IMR-90 (cell line): Measurements from ENCODE around the gene GDF10. TPM values are rescaled to one million over a fixed set of nuclear protein-coding genes. Genes with fewer than 3 reads are reported as not detected.

Source experiments
- ATAC-seq: fragments of 200-7000 bp; cut with Tn5 transposase; 2 replicates; pipeline ENCODE4 v1.9.1; 2020; ENCODE audit warnings: low read depth, mild to moderate bottlenecking, moderate library complexity
- BruUV-seq: library from RNA; stranded (reverse); fragments of 400-500 nt; replicated peaks from 2 replicates; lab custom pipeline; 2021; lab: Mats Ljungman, UMichigan
- CTCF ChIA-PET: fragments of 300-600 bp; formaldehyde crosslinking; extraction: SDS; loops from one replicate; lab custom pipeline; 2021; ENCODE audit warnings: antibody characterized with exemption; lab: Yijun Ruan, JAX
- POLR2A ChIA-PET: fragments of 300-600 bp; sonication (Branson Sonifier 250); formaldehyde crosslinking; loops from one replicate; lab custom pipeline; 2022; ENCODE audit warnings: antibody characterized with exemption; ENCODE audit not compliant: unreplicated experiment; lab: Charles Lee
- DNase-seq: peaks from one replicate; pipeline ENCODE4 v3.0.0; 2013
- H2AFZ ChIP-seq: replicated peaks from 2 replicates; pipeline ENCODE3; 2013; ENCODE audit warnings: low read length, mild to moderate bottlenecking; ENCODE audit not compliant: poor library complexity
- H2AK5ac ChIP-seq: 2 replicates; pipeline ENCODE4 v1.6.1; 2013; ENCODE audit warnings: low read depth, low read length, inconsistent platforms
- H2AK9ac ChIP-seq: replicated peaks from 2 replicates; pipeline ENCODE3; 2013; ENCODE audit warnings: mild to moderate bottlenecking, low read depth, low read length, moderate library complexity; ENCODE audit not compliant: poor library complexity
- H2BK120ac ChIP-seq: 2 replicates; pipeline ENCODE4 v1.6.1; 2013; ENCODE audit warnings: low read depth, low read length, inconsistent platforms
- H2BK15ac ChIP-seq: 3 replicates; pipeline ENCODE4 v1.6.1; 2013; ENCODE audit warnings: low read depth, low read length, inconsistent platforms
- H2BK20ac ChIP-seq: 2 replicates; pipeline ENCODE4 v1.6.1; 2013; ENCODE audit warnings: low read depth, mild to moderate bottlenecking, inconsistent platforms, low read length, moderate library complexity
- H2BK5ac ChIP-seq: 2 replicates; pipeline ENCODE4 v1.6.1; 2013; ENCODE audit warnings: mild to moderate bottlenecking, low read depth, low read length, inconsistent platforms; ENCODE audit not compliant: poor library complexity, severe bottlenecking
- H3K14ac ChIP-seq: replicated peaks from 2 replicates; pipeline ENCODE4 v1.6.1; 2013; ENCODE audit warnings: low read depth, low read length, inconsistent platforms
- H3K18ac ChIP-seq: 2 replicates; pipeline ENCODE4 v1.6.1; 2013; ENCODE audit warnings: low read depth, low read length, control low read depth
- H3K23ac ChIP-seq: 2 replicates; pipeline ENCODE4 v1.6.1; 2013; ENCODE audit warnings: low read depth, low read length, inconsistent platforms
- H3K27ac ChIP-seq: 2 replicates; pipeline ENCODE4 v1.5.1; 2013; ENCODE audit warnings: mild to moderate bottlenecking, control low read depth, low read length; ENCODE audit not compliant: insufficient read depth
- H3K27me3 ChIP-seq: 2 replicates; pipeline ENCODE4 v1.6.1; 2013; ENCODE audit warnings: low read length; ENCODE audit not compliant: control insufficient read depth, insufficient read depth
- H3K36me3 ChIP-seq: 2 replicates; pipeline ENCODE4 v1.6.1; 2013; ENCODE audit warnings: low read length, mixed read lengths; ENCODE audit not compliant: control insufficient read depth, insufficient read depth
- H3K4ac ChIP-seq: 2 replicates; pipeline ENCODE4 v1.6.1; 2013; ENCODE audit warnings: low read depth, low read length, inconsistent platforms
- H3K4me1 ChIP-seq: 2 replicates; pipeline ENCODE4 v1.6.1; 2013; ENCODE audit warnings: low read length, mixed read lengths; ENCODE audit not compliant: control insufficient read depth, insufficient read depth
- H3K4me2 ChIP-seq: 2 replicates; pipeline ENCODE4 v1.6.1; 2013; ENCODE audit warnings: low read depth, mild to moderate bottlenecking, control low read depth, low read length, moderate library complexity
- H3K4me3 ChIP-seq: 2 replicates; pipeline ENCODE4 v1.5.1; 2013; ENCODE audit warnings: low read depth, mild to moderate bottlenecking, control low read depth, low read length, moderate library complexity; ENCODE audit not compliant: insufficient read depth
- H3K56ac ChIP-seq: 2 replicates; pipeline ENCODE4 v1.6.1; 2013; ENCODE audit warnings: low read length, inconsistent platforms; ENCODE audit not compliant: insufficient read depth; ENCODE audit errors: extremely low read depth
- H3K79me1 ChIP-seq, 2 experiments: 2 replicates each; pipeline ENCODE4 v1.6.1; 2013; ENCODE audit warnings: low read length in 2 of 2, inconsistent platforms in 1 of 2, low read depth in 1 of 2
- H3K9ac ChIP-seq: 2 replicates; pipeline ENCODE4 v1.6.1; 2013; ENCODE audit warnings: low read depth, low read length, control low read depth
- H3K9me1 ChIP-seq: 2 replicates; pipeline ENCODE4 v1.6.1; 2013; ENCODE audit warnings: low read length, inconsistent platforms; ENCODE audit not compliant: insufficient read depth
- H3K9me3 ChIP-seq: 2 replicates; pipeline ENCODE4 v1.6.1; 2013; ENCODE audit warnings: low read length; ENCODE audit not compliant: control insufficient read depth, insufficient read depth
- H4K20me1 ChIP-seq: 2 replicates; pipeline ENCODE4 v1.6.1; 2013; ENCODE audit warnings: low read length, inconsistent platforms; ENCODE audit not compliant: insufficient read depth
- H4K5ac ChIP-seq: 2 replicates; pipeline ENCODE4 v1.6.1; 2013; ENCODE audit warnings: mild to moderate bottlenecking, low read depth, low read length, control low read depth
- H4K8ac ChIP-seq, 2 experiments: 2 replicates each; pipeline ENCODE4 v1.6.1; 2013; ENCODE audit warnings: low read depth in 2 of 2, low read length in 2 of 2, control low read depth in 1 of 2, inconsistent platforms in 1 of 2
- H4K91ac ChIP-seq: 2 replicates; pipeline ENCODE4 v1.6.1; 2013; ENCODE audit warnings: low read depth, low read length, inconsistent platforms; ENCODE audit not compliant: insufficient read depth
- BHLHE40 ChIP-seq: fragments of 150-350 bp; IDR thresholded peaks from 2 replicates; pipeline ENCODE4 v1.6.1; 2016; ENCODE audit warnings: mild to moderate bottlenecking, low read depth, low read length
- CEBPB ChIP-seq: IDR thresholded peaks from 2 replicates; pipeline ENCODE4 v1.6.1; 2012; ENCODE audit warnings: low read depth, low read length, improper control_type of control experiment
- CHD1 ChIP-seq: IDR thresholded peaks from 2 replicates; pipeline ENCODE4 v1.6.1; 2012; ENCODE audit warnings: low read depth, low read length, improper control_type of control experiment
- CTCF ChIP-seq: conservative IDR thresholded peaks from 2 replicates; pipeline ENCODE4 v1.5.1; 2012; ENCODE audit warnings: mild to moderate bottlenecking, low read depth, low read length, improper control_type of control experiment
- FOS ChIP-seq: fragments of 150-350 bp; IDR thresholded peaks from 2 replicates; pipeline ENCODE4 v1.6.1; 2016; ENCODE audit warnings: low read depth, low read length
- MAFK ChIP-seq: IDR thresholded peaks from 2 replicates; pipeline ENCODE4 v1.6.1; 2012; ENCODE audit warnings: low read depth, low read length, improper control_type of control experiment
- MAZ ChIP-seq: IDR thresholded peaks from 2 replicates; pipeline ENCODE4 v1.6.1; 2012; ENCODE audit warnings: low read depth, mild to moderate bottlenecking, low read length, improper control_type of control experiment, moderate library complexity, borderline replicate concordance
- MXI1 ChIP-seq: IDR thresholded peaks from 2 replicates; pipeline ENCODE4 v1.6.1; 2012; ENCODE audit warnings: low read depth, mild to moderate bottlenecking, low read length, moderate library complexity, borderline replicate concordance
- NFE2L2 ChIP-seq: fragments of 150-350 bp; IDR thresholded peaks from 2 replicates; pipeline ENCODE4 v1.6.1; 2016; ENCODE audit warnings: low read depth, mild to moderate bottlenecking, low read length
- POLR2A ChIP-seq: IDR thresholded peaks from 2 replicates; pipeline ENCODE4 v1.6.1; 2012; ENCODE audit warnings: mild to moderate bottlenecking, low read depth, low read length
- RAD21 ChIP-seq: IDR thresholded peaks from 2 replicates; pipeline ENCODE4 v1.6.1; 2012; ENCODE audit warnings: low read length, improper control_type of control experiment
- RCOR1 ChIP-seq: IDR thresholded peaks from 2 replicates; pipeline ENCODE4 v1.6.1; 2012; ENCODE audit warnings: mild to moderate bottlenecking, low read length, improper control_type of control experiment; ENCODE audit not compliant: insufficient replicate concordance
- RFX5 ChIP-seq: IDR thresholded peaks from 2 replicates; pipeline ENCODE4 v1.8.0; 2012; ENCODE audit warnings: low read depth, mild to moderate bottlenecking, low read length, moderate library complexity
- SMC3 ChIP-seq: fragments of 150-350 bp; IDR thresholded peaks from 2 replicates; pipeline ENCODE4 v1.6.1; 2016; ENCODE audit warnings: low read depth, mild to moderate bottlenecking, antibody characterized with exemption, low read length, moderate library complexity
- WGBS, 2 experiments: methylation state at CpG; one replicate each; pipeline versions ENCODE4 v1.1.5 to v1.1.7; 2013; ENCODE audit warnings: missing lambda C conversion rate in 2 of 2; ENCODE audit not compliant: insufficient read length in 1 of 2; ENCODE audit errors: extremely low coverage in 2 of 2; 5-methylcytosine and 5-hydroxymethylcytosine counted together
- dilution Hi-C: fragments of 300-500 bp; cut with HindIII; formaldehyde crosslinking; loops from one replicate; pipeline ENCODE4 v1.14.3; 2018; ENCODE audit warnings: low sequenced_read_pairs; ENCODE audit not compliant: unreplicated experiment
- in situ Hi-C: fragments of 300-500 bp; cut with MboI; formaldehyde crosslinking; loops from 3 replicates; pipeline ENCODE4 v1.14.3; 2019; ENCODE audit warnings: low sequenced_read_pairs, inconsistent platforms, mixed read lengths
- intact Hi-C: fragments of 100-400 bp; cut with micrococcal nuclease; formaldehyde crosslinking; loops from 2 replicates; pipeline ENCODE4 v1.10.0; 2022
- polyA plus RNA-seq, 3 experiments: library from polyadenylated mRNA; depleted of rRNA; stranded (reverse); fragments of >200 nt; gene quantifications; 2 replicates each; pipeline ENCODE4 v1.2.3, GENCODE V29; 2012; ENCODE audit warnings: low replicate concordance in 1 of 3
- total RNA-seq: library from RNA; depleted of rRNA; stranded (reverse); fragments of >200 nt; gene quantifications from 2 replicates; pipeline ENCODE4 v1.2.3, GENCODE V29; 2012
- TF ChIP-seq, protein P1 (sequence below): fragments of 150-350 bp; IDR thresholded peaks from 2 replicates; pipeline ENCODE4 v1.6.1; 2016; ENCODE audit warnings: low read depth, mild to moderate bottlenecking, low read length, moderate library complexity, borderline replicate concordance
- TF ChIP-seq, protein P2 (sequence below): fragments of 150-350 bp; IDR thresholded peaks from 2 replicates; pipeline ENCODE4 v1.6.1; 2017; ENCODE audit warnings: mild to moderate bottlenecking, antibody characterized with exemption, low read length, low read depth

Gene GDF10
- total and polyA plus RNA-seq, 2 of the 4 experiments (the other 2 are of a cell fraction) = 0.34 TPM; not detected in 1

GRCh38 chr10:47322300-47323061, 22.5 kb downstream of the GDF10 start, which contains the start of gene GDF2:
TSS of gene GDF2 (plus strand) at chr10:47322454. CDS start at chr10:47322669, 215 bp downstream.
- 52% methylated on average over 24 of the region's 35 CpGs; no CpG with 5 or more reads in 1 of the 2 experiments for WGBS, 2 experiments
- CTCF ChIA-PET = no interaction called here
- dilution Hi-C loops = no loop called here

More at GRCh38 chr10:47322300-47323061, 22.5 kb downstream of the GDF10 start, which contains the start of gene GDF2:
- H2BK20ac ChIP-seq = no peak within 1 kb of the TSS
- ATAC-seq (no peak; the same call in none of the 2 replicates), DNase-seq (no peak)
- POLR2A ChIA-PET = no interaction called here
- H3K18ac ChIP-seq = no peak within 1 kb of the TSS
- no peak within 1 kb of the TSS for H3K23ac ChIP-seq
- H3K4ac ChIP-seq = no peak within 1 kb of the TSS
- H3K4me3 ChIP-seq = no peak within 1 kb of the TSS
- H2BK15ac ChIP-seq = no peak within 1 kb of the TSS; the same call in 2 of the 3 replicates
- TF ChIP-seq MAFK (no peak), FOS (no peak), POLR2A (no peak), CEBPB (no peak), NFE2L2 (no peak), RCOR1 (no peak), CTCF (no peak), RFX5 (no peak), MAZ (no peak), SMC3 (no peak), BHLHE40 (no peak), MXI1 (no peak), RAD21 (no peak), CHD1 (no peak)
- TF ChIP-seq, protein P1, sequence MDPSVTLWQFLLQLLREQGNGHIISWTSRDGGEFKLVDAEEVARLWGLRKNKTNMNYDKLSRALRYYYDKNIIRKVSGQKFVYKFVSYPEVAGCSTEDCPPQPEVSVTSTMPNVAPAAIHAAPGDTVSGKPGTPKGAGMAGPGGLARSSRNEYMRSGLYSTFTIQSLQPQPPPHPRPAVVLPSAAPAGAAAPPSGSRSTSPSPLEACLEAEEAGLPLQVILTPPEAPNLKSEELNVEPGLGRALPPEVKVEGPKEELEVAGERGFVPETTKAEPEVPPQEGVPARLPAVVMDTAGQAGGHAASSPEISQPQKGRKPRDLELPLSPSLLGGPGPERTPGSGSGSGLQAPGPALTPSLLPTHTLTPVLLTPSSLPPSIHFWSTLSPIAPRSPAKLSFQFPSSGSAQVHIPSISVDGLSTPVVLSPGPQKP = no peak
- TF ChIP-seq, protein P2, sequence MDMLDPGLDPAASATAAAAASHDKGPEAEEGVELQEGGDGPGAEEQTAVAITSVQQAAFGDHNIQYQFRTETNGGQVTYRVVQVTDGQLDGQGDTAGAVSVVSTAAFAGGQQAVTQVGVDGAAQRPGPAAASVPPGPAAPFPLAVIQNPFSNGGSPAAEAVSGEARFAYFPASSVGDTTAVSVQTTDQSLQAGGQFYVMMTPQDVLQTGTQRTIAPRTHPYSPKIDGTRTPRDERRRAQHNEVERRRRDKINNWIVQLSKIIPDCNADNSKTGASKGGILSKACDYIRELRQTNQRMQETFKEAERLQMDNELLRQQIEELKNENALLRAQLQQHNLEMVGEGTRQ = no peak
- no peak within 1 kb of the TSS for H2AK5ac ChIP-seq
- intact Hi-C loops = no loop called here
- no peak within 1 kb of the TSS for H4K91ac ChIP-seq
- BruUV-seq = no TSS peak
- H4K20me1 ChIP-seq = no peaks in the 10 kb centered on the region
- H3K9ac ChIP-seq = no peak within 1 kb of the TSS
- H2AFZ ChIP-seq = no peak within 1 kb of the TSS
- peaks cover 45% of the 10 kb centered on the region for H3K27me3 ChIP-seq
- H3K14ac ChIP-seq = no peak within 1 kb of the TSS
- H4K5ac ChIP-seq = no peak within 1 kb of the TSS
- no peaks in the 10 kb centered on the region for H3K4me1 ChIP-seq
- H2BK5ac ChIP-seq = no peak within 1 kb of the TSS
- H3K4me2 ChIP-seq = no peak within 1 kb of the TSS
- H3K9me1 ChIP-seq = no peaks in the 10 kb centered on the region
- no peak within 1 kb of the TSS for H2AK9ac ChIP-seq
- no peaks in the 10 kb centered on the region for H3K9me3 ChIP-seq
- no peak within 1 kb of the TSS for H3K56ac ChIP-seq
- H3K79me1 ChIP-seq = no peaks in the 10 kb centered on the region
- no peak within 1 kb of the TSS for H4K8ac ChIP-seq
- in situ Hi-C loops = no loop called here
- H2BK120ac ChIP-seq = no peak within 1 kb of the TSS
- H3K27ac ChIP-seq = no peak within 1 kb of the TSS
- H3K36me3 ChIP-seq = no peaks in the 10 kb centered on the region
